HG03025 (cell line): ENCODE measurements around the gene ZNF562.
A peak's percentile ranks its signal among the peaks of the same experiment; 100 is the strongest.

ENCODE experiments used
- ATAC-seq: cut with Tn5 transposase; IDR thresholded peaks from one replicate; pipeline ENCODE4 v1.9.1; 2021; ENCODE audit warnings: mild to moderate bottlenecking, moderate library complexity; ENCODE audit not compliant: unreplicated experiment, low FRiP score

ZNF562 gene

DNA sequence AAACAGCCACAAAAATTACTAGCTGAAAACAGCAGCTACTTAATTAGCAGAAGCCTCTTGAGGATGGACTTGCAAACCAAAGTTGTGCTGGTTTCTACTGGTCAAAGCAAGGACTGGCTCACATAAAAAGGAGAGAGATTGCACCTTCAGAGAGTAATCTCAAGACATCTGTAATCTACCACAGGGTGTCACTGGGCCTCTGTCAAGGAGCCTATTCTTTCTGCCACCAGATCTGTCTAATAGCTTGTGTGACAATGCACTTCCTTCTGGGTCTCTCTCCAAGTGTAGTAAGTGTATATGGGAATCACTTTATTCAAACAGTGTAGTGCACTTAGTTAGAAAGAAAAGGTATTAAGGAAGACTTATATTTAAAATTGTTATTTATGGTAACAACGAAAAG is 29.4 kb downstream of the ZNF562 start:
- no peak for ATAC-seq

DNA sequence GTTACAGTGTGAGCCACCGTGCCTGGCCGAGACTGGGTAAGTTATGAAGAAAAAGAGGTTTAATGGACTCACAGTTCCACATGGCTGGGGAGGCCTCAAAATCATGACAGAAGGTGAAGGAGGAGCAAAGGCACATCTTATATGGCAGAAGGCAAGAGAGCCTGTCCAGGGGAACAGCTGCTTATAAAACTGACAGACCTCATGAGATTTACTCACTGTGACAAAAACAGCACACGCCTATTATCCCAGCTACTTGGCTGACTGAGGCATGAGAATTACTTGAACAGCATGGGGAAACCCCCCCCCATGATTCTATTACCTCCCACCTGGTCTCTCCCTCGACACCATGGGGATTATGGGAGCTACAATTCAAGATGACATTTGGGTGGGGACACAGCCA is 30.4 kb downstream of the ZNF562 start:
- ATAC-seq = no peak

DNA sequence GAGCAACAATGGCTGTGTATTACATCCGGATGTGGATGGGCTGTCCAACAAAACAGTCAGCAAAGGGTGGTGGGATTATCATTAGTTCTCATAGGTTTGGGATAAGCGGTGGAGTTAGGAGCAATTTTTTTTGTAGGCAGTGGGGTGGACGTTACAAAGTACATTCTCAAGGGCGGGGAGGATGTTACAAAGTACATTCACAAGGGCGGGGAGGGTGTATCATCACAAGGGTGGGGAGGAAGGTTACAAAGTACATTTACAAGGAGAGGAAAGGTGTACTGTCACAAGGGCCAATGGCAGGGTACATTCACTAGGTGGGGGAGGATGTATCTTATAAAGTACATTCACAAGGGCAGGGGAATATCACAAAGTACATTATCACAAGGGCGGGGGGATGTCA is 33.1 kb downstream of the ZNF562 start:
- no peak for ATAC-seq

DNA sequence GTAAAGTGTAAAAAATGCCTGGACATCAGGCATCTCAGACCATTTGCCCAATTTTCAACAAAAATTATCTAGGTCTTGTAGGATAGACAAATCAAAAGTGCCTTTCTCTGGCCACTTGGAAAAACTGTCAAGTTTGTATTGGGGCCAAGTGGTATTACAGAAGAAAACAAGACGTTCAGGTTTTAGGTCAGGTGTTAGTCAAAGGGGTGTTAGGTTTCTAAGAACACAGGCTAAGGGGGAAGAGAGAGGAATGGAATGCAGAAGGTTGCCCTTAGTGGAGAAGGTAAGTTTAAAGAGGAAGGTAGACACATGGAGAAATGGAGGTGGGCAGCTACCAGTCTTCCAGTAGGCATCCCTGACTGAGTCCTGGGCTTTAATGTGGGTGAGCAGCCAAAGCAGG is 33.9 kb downstream of the ZNF562 start:
- no peak for ATAC-seq

DNA sequence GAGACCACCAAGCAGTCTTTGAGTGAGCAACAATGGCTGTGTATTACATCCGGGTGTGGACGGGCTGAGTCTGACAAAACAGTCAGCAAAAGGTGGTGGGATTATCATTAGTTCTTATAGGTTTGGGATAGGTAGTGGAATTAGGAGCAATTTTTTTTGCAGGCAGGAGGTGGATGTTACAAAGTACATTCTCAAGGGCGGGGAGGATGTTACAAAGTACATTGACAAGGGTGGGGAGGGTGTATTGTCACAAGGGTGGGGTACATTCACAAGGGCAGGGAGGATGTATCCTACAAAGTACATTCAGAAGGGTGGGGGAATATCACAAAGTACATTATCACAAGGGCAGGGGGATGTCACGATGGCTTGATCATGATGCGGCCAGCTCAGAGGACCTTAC is 38.9 kb downstream of the ZNF562 start:
- no peak for ATAC-seq

DNA sequence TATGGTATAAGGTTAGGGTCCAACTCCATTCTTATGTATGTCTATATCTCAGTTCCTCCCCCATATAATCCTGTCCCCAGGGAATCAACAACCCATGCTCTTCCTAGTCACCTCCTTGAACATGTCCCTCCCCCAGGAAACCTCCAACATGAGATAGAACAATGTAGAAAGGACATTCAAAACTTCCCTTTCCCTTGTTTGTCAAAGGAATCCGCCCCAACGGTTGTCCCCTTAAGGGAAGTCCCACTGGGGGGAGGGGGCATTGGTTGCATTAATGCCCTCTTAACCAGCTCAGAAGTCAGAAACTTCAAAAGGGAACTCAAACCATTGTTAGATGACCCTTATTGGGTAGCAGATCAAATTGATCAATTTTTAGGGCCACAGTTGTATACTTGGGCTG is 47.0 kb downstream of the ZNF562 start:
- ATAC-seq = no peak

DNA sequence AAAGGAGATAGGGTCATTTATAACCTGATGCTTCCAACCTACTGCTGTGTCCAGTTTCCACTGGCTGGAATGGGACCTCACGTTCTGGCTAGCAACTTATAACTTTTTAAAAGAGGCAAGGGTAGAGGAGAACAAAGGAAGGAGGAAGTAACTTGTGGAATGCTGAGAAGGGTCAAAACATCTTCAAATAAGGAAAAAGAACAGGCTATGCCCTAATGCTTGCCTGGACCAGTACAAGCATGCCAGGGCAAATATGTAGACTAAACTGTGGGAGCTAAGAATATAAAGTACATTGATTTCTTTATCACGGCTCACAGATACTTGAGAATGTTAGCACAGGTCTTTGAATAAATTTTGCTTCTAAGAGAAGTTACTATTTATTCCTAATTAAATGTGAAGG is 52.4 kb downstream of the ZNF562 start:
- ATAC-seq = no peak

DNA sequence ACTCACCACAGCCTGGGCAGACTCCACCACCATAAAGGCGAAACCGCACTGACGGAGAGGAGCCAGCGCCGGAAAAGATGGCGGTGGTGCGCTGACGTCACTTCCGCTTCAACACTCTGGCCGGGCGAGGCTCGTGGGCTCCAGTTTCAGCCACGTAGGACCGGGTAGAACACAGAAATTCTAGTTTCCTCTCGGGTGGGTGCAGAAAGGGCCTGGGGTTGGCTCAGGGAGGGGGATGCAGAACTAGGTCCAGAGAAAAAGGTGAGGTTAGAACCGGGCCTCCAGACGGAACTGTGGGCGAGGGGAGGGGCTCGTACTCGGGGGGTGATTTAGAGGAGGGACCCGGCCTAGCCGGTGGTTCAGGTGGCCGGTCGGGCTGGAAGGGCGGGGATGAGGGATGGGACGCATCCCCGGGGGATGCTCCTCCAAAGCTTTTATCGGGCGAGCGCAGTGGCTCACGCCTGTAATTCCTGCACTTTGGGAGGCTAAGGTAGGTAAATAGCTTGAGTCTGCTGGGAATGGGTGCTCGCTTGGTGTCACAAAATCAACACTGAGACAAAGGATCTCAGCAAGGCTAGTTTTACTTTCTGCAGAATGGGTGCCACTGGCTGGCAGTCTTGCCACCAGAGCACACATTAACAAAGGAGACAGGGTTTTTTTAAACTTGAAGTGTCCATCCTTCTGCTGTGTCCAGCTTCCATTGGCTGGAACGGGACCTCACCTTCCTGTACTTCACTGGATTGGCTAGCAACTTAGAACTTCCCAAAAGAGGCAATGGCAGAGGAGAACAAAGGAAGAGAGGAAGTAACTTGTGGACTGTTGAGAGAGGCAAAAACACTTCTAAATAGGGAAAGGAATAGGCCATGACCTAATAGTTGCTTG is 53.5 kb downstream of the ZNF562 start, which contains the start of gene ZNF561:
Gene ZNF561 (minus strand): TSS at position 77 of the 882 bp plus-strand sequence. CDS start 1,776 bp downstream, outside the sequence.
- ATAC-seq = peak; percentile 68

DNA sequence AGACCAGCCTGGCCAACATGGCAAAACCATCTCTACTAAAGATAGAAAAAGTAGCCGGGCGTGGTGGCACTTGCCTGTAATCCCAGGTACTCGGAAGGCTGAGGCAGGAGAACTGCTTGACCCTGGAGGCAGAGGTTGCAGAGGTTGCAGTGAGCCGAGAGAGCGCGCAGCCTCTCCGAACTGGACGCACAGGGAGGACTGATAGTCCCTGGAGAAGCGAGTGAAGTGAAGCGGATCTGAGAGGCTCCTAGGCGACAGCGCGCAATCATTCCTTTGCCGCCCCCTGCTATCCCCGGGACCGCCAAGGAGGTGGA is 54.1 kb downstream of the ZNF562 start:
- ATAC-seq = peak; percentile 32

DNA sequence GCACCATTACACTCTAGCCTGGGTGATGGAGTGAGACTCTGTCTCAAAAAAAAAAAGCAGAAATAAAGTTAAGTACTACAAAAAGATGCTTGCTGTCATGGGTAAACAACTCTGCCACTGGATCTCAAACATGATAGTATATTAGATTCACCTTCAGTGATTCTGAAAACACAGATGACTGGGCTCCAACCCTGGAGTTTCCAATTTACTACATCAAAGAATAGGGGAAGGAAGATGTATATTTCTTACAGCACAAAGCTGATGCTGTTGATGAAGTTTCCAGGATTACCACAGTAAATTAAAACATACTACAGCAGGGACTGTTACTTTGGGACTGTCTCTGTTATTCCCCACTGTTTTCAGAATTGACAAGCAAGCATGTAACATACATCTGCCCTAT is 59.1 kb downstream of the ZNF562 start:
- ATAC-seq = no peak

DNA sequence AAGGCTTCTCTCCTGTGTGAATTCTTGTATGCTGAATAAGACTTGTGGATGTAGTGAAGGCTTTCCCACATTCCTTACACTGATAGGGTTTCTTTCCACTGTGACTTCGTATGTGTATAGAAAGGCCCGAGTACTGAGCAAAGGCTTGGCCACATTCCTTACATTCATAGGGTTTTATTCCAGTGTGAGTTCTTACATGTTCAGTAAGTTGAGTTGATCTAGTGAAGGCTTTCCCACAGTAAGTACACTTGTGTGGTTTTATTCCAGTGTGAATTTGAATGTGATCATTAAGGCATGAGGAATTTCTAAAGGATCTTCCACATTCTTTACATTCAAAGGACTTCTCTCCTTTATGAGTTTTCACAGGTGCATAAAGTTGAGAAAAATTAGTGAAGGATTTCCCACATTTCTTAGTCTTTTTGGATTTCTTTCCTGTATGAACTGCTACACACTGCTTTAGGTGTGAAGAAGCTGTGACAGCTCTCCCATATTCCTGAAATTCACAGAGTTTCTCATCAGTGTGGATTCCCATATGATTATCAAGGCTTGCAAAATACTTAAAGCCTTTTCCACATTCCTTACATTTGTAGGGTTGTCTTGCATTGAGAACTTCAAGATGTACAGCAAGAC is 64.3 kb downstream of the ZNF562 start:
- no peak for ATAC-seq

DNA sequence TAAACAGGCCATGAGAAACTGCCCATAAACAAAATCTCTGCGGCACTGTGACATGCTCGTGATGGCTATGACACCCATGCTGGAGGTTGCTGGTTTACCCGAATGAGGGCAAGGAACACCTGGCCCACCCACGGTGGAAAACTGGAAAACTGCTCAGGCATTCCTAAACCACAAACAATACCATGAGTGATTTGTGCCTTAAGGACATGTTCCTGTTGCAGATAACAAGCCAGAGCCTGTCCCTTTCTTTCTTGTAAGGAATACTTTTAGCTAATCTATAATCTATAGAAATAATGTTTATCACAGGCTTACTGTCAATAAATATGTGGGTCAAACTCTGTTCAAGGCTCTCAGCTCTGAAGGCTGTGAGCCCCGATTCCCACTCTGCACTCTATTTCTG is 66.0 kb downstream of the ZNF562 start:
- ATAC-seq = no peak

DNA sequence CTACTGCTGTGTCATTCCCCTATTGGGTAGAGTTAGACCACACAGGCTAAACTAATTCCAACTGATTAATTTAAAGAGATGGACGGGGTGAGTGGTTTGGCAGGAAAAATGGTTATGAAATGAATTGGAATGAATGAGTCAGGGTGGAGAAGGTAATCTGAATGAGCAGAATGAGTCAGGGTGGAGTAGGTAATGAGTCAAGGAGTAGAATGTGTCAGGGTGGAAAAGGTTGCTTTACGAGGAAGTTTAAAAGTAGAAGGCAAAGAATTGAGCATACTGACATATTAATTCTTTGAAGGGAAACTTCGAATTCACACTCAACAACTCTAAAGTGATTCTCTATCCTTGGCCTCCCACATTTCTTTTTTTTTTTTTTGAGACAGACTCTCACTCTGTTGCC is 77.9 kb downstream of the ZNF562 start:
- no peak for ATAC-seq
